Activated T-helper 2 cell treated with anti-CD3 and anti-CD28 coated beads, Interferon-gamma antibody, Interleukin-2, Interleukin-4, amounts not matched to agents 10 μg/mL and 5 μg/mL and 100 μg/mL, durations not matched to agents 14 hours and 24 hours and 36 hours (primary cell): ENCODE measurements around the gene PEA15. TPM values are rescaled to one million over a fixed set of nuclear protein-coding genes. Genes with fewer than 3 reads are reported as not detected.

Experiments
- DNase-seq: peaks from one replicate; pipeline ENCODE4 v3.0.0; 2021; ENCODE audit warnings: low spot score
- H3K27ac Mint-ChIP-seq: one replicate; pipeline ENCODE4 v1.8.0; 2021; ENCODE audit warnings: mixed read lengths
- H3K27me3 Mint-ChIP-seq: one replicate; pipeline ENCODE4 v1.8.0; 2021; ENCODE audit warnings: low read depth, mixed read lengths
- H3K36me3 Mint-ChIP-seq: one replicate; pipeline ENCODE4 v1.8.0; 2021; ENCODE audit warnings: low read depth, mixed read lengths
- H3K4me1 Mint-ChIP-seq: one replicate; pipeline ENCODE4 v1.8.0; 2021; ENCODE audit warnings: low read depth, mixed read lengths
- H3K4me3 Mint-ChIP-seq: one replicate; pipeline ENCODE4 v1.8.0; 2021; ENCODE audit warnings: low read depth, mild to moderate bottlenecking, moderate library complexity, mixed read lengths
- H3K9me3 Mint-ChIP-seq: one replicate; pipeline ENCODE4 v1.8.0; 2021; ENCODE audit warnings: mixed read lengths
- intact Hi-C: fragments of 100-400 bp; cut with micrococcal nuclease; formaldehyde crosslinking; loops from one replicate; pipeline ENCODE4 v1.15.1; 2023
- total RNA-seq: library from RNA; stranded (reverse); gene quantifications from 2 replicates; pipeline ENCODE4 v1.2.3, GENCODE V29; 2022

PEA15 gene
- total RNA-seq, 1 donor from 2014 or later = 61.7 TPM

- no peaks in the 10 kb centered on the region for H3K9me3 Mint-ChIP-seq
- H3K27ac Mint-ChIP-seq = peak overlapping the region; percentile 52
- H3K4me1 Mint-ChIP-seq = peaks cover 40% of the 10 kb centered on the region
- no peaks in the 10 kb centered on the region for H3K27me3 Mint-ChIP-seq
- DNase-seq = no peak
- H3K4me3 Mint-ChIP-seq = peak overlapping the region; percentile 88
- intact Hi-C loops = loop anchor here (2.0 kb wide), 1 partner anchor 106 kb away; no protein-coding TSS in a partner anchor
- H3K36me3 Mint-ChIP-seq = peaks cover 35% of the 10 kb centered on the region
These were observed 1.4 kb downstream of the PEA15 start for GRCh38 chr1:160206421-160207117.

DNA sequence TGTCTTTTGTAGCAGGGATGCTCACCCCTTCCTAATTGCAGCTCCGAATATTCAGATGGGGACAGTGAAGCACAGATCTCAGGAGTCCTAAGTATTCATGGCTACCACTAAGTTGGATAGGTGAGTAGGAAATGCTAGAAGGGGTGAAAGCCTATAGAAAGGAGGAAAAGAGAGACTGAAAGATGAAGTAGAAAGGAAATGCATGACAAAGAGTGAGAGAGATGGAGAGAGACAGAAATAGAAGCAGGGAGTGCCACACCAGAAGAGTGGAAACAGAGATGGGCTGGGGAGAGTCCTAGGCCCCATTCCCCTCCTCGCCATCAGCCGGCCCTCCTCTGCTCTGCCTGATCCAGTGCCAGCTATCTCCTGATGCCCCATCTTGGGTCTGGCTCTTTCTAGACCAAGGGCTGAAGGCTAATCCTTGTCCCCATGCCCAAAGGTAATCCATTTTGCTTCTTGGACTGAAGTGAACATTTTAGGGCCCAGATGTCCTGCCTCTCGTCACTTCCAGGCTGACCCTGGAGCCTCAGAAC is 2.0 kb downstream of the PEA15 start:
- no peaks in the 10 kb centered on the region for H3K9me3 Mint-ChIP-seq
- H3K4me1 Mint-ChIP-seq = peaks cover 40% of the 10 kb centered on the region
- H3K4me3 Mint-ChIP-seq = peak overlapping the region; percentile 88
- intact Hi-C loops = loop anchor here (2.0 kb wide), 1 partner anchor 106 kb away; no protein-coding TSS in a partner anchor
- H3K27ac Mint-ChIP-seq = peak overlapping the region; percentile 43
- H3K27me3 Mint-ChIP-seq = no peaks in the 10 kb centered on the region
- no peak for DNase-seq
- peaks cover 40% of the 10 kb centered on the region for H3K36me3 Mint-ChIP-seq

DNA sequence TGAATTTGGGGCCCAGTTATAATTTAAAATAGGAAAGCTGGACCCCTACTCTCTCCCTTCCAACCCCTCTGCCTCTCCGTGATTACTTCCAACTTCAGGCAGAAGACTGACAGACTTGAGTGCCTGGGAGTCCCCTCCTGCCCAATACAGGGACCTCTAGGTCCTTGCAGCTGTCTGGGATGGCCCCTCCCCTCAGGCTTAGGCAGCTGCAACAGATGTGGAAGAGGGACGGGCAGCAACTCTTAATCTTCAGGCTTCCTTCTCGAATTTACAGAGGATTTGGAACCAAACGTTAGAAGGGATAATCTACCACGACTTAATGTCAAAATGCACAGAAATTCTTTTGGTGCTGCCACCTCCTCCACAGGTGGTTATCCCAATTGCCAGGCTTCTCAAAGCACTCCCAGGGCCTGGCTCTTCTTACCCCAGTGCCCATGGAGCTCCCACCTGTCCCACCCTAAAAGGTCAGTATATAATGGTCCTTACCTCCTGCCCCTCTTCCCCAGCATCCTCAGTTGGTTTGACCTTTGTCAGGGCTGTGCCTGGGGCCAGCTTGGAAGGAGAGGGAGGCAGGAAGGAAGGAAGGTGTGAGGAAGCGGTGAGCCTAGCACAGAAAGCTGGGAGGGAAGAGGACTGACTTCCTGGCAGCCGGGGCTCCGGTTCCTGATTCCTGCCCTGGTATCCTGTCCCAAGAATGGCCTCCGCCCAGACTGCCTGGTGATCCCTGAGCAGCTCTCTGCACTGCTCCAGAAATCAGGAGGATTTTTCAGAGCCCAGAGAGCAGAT is 2.8 kb downstream of the PEA15 start:
- intact Hi-C loops = loop anchor here (2.0 kb wide), 1 partner anchor 107 kb away; no protein-coding TSS in a partner anchor
- Mint-ChIP-seq H3K27me3 (no peaks in the 10 kb centered on the region), H3K36me3 (peaks cover 48% of the 10 kb centered on the region), H3K4me1 (peaks cover 40% of the 10 kb centered on the region), H3K4me3 (no peak overlapping the region), H3K9me3 (no peaks in the 10 kb centered on the region), H3K27ac (peak overlapping the region; percentile 24)
- DNase-seq = no peak

DNA sequence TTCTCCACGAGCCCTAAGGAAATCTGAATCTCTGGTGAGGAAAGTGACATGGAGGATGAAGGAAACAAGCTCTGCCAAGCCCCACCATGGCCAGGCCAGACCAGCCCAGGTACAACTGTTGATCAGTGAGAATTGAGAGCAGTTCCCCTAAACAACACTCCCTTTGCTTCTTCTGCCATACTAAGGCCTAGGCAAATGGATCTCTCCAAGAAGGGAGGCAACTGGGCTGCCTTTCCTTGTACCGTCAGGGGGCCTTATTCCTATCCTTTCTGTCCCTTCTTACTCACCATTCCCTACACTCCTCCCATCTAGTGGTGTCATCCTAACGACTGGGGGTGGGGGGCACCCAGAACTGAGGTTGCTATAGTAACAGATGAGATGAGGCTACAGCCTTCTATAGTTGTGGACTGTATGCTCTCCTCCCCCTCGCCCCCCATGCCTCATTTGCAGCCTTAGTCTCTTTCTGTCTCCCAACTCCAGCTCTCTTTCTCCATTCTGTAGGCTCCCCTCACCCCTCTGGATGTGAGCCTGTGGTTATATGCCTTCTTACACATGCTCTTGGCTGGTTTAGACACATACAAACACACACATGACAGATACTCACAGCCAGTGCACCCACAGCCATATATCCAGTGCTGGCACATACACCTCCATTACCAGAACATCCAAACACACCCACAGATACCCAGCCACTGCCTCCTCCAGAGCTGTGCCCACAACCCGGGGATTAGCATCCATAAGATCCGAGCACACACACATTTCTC is 3.6 kb downstream of the PEA15 start:
- H3K4me3 Mint-ChIP-seq = no peak overlapping the region
- peaks cover 40% of the 10 kb centered on the region for H3K4me1 Mint-ChIP-seq
- H3K9me3 Mint-ChIP-seq = no peaks in the 10 kb centered on the region
- intact Hi-C loops = no loop called here
- DNase-seq = no peak
- peak overlapping the region; percentile 6 for H3K27ac Mint-ChIP-seq
- H3K36me3 Mint-ChIP-seq = peaks cover 55% of the 10 kb centered on the region
- no peaks in the 10 kb centered on the region for H3K27me3 Mint-ChIP-seq

DNA sequence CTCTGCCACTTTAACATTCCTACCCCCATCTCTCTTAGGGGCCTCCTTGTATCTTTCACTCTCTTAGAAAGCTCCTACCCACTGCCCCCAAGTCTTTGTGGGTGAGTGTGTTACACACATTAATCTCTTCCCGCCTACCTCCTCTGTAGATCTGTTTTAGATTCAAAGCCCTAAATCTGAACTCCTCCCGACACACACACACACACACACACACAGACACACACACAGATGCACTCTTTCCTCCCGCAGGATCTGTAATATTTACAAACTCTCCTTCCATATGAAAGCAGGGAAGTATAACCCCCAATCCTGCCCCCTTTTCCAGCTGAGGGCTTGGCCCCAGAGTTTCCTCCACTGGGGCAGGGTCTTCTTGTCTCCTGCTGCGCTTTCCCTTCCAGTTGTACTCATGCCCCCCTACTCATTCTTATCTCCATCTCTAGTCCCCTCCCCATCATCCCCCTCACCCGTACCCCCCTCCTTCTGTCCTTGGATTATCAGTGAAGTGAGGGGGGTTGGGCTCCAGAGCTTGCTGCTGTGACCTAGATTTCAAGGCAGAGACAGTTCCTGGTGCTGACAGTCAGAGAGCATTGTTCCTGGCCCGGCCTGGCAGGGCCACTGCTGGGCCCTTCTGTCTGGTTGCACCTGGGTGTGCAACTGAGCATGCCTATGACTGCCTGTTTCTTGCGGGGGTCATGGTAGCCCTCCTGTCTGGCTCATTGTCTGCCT is 4.3 kb downstream of the PEA15 start:
- Mint-ChIP-seq H3K4me1 (peaks cover 33% of the 10 kb centered on the region), H3K9me3 (no peaks in the 10 kb centered on the region), H3K4me3 (no peak overlapping the region), H3K27ac (peak overlapping the region; percentile 35), H3K27me3 (no peaks in the 10 kb centered on the region), H3K36me3 (peaks cover 62% of the 10 kb centered on the region)
- intact Hi-C loops = no loop called here
- DNase-seq = no peak

GRCh38 chr1:160210561-160210960 is 5.4 kb downstream of the PEA15 start:
- Mint-ChIP-seq H3K4me1 (peaks cover 29% of the 10 kb centered on the region), H3K27me3 (no peaks in the 10 kb centered on the region), H3K9me3 (no peaks in the 10 kb centered on the region), H3K27ac (no peak overlapping the region), H3K36me3 (peaks cover 73% of the 10 kb centered on the region), H3K4me3 (no peak overlapping the region)
- intact Hi-C loops = no loop called here
- DNase-seq = no peak

GRCh38 chr1:160211046-160211790 is 6.0 kb downstream of the PEA15 start:
- no peaks in the 10 kb centered on the region for H3K27me3 Mint-ChIP-seq
- no peaks in the 10 kb centered on the region for H3K9me3 Mint-ChIP-seq
- H3K27ac Mint-ChIP-seq = no peak overlapping the region
- H3K4me1 Mint-ChIP-seq = peaks cover 26% of the 10 kb centered on the region
- DNase-seq = no peak
- intact Hi-C loops = no loop called here
- H3K4me3 Mint-ChIP-seq = no peak overlapping the region
- H3K36me3 Mint-ChIP-seq = peaks cover 79% of the 10 kb centered on the region

DNA sequence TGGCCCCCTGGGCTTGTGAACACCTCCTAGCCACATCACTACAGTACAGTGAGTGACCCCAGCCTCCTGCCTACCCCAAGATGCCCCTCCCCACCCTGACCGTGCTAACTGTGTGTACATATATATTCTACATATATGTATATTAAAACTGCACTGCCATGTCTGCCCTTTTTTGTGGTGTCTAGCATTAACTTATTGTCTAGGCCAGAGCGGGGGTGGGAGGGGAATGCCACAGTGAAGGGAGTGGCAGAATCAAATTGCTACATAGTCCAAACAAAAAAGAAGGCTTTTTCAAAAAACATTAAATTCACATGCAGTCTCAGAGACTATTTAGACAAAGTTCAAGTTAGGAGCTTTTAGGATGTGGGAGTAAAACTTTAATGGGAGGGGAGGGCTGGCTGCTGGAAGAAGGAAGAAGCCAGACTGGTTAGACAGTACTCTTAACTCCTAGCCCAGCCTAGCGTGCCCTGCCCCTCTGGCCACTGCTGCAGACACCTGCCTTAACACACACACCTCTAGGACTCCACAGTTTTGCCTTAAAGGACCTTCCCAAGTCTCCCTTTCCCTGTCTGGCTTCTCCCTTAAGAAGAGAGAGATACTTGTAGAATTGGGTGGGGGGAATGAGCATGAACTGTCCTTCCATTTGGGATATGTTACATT is 9.4 kb downstream of the PEA15 start:
- intact Hi-C loops = no loop called here
- H3K4me3 Mint-ChIP-seq = no peak overlapping the region
- peaks cover 8% of the 10 kb centered on the region for H3K4me1 Mint-ChIP-seq
- H3K36me3 Mint-ChIP-seq = peaks cover 91% of the 10 kb centered on the region
- H3K27ac Mint-ChIP-seq = no peak overlapping the region
- H3K9me3 Mint-ChIP-seq = no peaks in the 10 kb centered on the region
- no peak for DNase-seq
- H3K27me3 Mint-ChIP-seq = no peaks in the 10 kb centered on the region

DNA sequence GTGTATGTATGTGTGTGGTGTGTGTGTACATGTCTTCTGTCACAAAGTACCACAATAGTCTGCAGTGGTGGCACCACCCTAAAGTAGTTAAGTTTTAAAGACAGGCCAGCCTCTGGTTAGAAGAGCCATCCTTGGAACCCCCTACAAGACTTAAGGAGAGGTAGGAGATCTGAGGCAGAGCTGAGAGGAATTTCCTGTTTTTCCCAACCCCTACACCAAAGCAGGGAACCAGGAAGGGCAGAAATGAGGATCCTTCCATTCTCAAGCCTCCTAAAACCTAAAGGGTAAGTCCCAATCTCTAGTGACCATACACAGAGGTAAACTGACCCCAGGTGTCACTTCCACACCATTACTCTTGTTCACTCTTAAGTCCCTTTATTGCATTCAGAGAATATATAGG is 11.1 kb downstream of the PEA15 start:
- Mint-ChIP-seq H3K4me1 (no peaks in the 10 kb centered on the region), H3K27me3 (no peaks in the 10 kb centered on the region), H3K27ac (no peak overlapping the region), H3K4me3 (no peak overlapping the region), H3K36me3 (peaks cover 92% of the 10 kb centered on the region), H3K9me3 (no peaks in the 10 kb centered on the region)
- intact Hi-C loops = no loop called here
- no peak for DNase-seq

- no peaks in the 10 kb centered on the region for H3K4me1 Mint-ChIP-seq
- no peak for DNase-seq
- H3K27ac Mint-ChIP-seq = no peak overlapping the region
- H3K4me3 Mint-ChIP-seq = no peak overlapping the region
- no peaks in the 10 kb centered on the region for H3K9me3 Mint-ChIP-seq
- peaks cover 92% of the 10 kb centered on the region for H3K36me3 Mint-ChIP-seq
- intact Hi-C loops = no loop called here
- H3K27me3 Mint-ChIP-seq = no peaks in the 10 kb centered on the region
These were observed 12.4 kb downstream of the PEA15 start for GRCh38 chr1:160217481-160218051.
